ENCODE results near the gene GIPC1.
A peak's percentile ranks its signal among the peaks of the same experiment; 100 is the strongest.
"Not testable (repeated sequence)": the region's sequence is repeated elsewhere in the genome, so short reads cannot be mapped to it uniquely, and the experiment has no call there.

Gene GIPC1, protein sequence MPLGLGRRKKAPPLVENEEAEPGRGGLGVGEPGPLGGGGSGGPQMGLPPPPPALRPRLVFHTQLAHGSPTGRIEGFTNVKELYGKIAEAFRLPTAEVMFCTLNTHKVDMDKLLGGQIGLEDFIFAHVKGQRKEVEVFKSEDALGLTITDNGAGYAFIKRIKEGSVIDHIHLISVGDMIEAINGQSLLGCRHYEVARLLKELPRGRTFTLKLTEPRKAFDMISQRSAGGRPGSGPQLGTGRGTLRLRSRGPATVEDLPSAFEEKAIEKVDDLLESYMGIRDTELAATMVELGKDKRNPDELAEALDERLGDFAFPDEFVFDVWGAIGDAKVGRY
- total RNA-seq = 20.1 to 31.9 (median 29.1) reads per million in 4 donors

DNA sequence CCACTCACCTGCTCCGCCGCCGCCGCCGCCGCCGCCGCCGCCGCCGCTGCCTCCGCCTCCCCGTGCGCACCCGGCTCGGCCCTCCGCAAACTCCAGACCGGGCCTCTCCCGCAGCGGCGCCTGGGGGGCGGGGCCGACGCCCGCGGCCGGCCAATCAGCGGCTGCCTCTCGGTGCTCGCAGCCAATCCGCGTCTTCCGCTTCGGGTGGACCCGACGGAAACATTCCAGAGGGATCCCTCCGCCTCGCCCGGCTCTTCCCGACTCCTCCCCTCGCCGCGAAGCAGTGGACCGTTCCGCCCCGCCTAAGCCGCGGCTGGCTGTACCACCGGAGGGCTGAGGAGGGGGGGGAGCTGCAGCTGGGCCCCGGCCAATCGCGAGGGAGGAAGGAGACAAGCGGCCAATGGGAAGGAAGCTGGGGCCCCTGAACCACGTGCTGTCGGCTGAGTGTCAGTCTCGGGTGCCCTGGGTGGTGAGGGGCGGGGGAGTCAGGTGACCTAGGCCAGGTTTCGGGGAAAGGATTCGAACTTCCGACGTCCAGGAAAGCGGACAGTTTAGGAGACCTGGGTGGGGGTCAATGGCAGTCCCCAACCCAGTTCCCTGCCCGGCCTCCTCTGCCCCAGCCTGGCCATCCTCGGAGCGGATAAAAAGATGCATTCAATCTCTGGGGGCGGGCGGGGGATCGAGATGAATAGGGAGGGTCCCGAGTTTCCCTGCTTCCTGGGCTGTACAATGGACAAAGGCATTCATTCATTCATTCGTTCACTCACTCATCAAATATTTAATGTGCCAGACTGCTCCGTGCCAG, at the start of gene GIPC1:
GIPC1 (minus strand) TSS at position 99 of the 805 bp plus-strand sequence. CDS start 13,151 bp downstream, outside the sequence.
- DNase-seq = peak; percentile 66 to 80 (median 76)

DNA sequence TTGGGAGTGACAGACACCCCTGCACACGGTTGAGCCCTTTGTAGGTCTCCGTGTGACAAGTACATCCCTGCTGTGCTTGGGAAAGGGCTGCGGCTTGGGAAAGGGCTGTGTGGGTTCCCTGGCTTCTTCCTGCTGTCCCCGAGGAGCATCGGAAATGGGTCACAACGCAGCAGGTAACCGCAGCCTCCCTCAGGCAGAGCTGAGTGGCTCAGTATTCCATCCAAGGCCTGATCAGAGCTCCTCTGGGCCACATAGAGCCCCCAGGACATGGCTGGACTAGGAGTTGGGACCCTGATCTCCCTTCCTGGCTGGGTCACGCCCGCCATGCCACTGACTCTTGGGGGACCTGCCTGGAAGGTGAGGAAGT, 49.8 kb upstream of the GIPC1 start:
- DNase-seq = no peak

DNA sequence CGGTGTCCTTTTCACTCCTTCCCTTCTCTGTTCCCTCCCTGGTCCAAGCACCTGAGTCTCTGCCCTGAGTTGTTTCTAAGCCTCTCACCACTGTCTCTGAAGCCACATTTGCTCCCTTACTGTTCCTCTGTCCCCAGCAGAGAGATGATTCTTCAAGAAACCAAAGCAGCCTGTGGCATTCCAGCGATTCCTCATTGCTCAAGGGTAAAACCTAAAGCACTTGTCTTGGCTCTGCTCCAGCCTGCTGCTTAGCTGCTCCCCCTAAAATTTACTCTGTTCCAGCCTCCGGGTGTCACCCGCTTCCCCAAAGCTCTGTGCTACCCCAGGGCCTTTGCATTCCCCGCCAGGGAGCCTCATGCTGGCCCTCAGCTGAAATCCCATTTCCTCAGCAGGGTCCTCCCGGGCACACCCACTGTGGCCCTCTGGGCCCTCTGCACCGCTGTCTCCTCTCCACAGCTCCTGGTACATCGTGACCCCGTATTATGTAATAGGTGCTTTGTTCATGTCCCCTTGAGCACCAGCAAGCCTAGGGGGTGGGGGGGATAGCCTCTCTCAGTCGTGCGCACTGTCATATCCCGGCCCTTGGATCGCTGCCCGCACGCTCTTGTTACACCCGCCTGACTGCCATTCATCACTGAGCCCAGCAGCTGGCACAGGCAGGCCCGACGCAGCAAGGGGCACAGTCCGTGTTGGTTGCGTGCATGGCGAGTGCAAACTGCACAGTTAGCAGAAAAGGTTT, 49.2 kb upstream of the GIPC1 start:
- no peak for DNase-seq

DNA sequence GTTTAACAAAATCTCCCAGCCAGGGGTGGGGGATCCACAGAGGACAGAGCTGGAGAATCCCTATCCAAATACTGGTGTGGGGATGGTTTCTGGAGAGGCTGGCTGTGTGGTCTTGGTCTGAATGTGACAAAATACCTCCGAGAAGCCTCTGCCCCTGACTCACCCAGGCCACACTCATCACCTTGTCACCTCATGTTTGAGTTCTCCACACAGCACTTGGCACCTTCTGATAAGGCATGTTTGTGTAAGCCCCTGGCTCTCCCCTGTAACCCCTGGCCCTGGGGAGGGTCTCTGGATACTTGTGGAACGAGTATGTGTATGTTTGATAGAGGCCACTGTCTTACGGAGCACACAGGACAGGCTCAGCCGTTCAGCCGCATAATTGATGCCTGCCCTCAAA, 48.1 kb upstream of the GIPC1 start:
- no peak for DNase-seq

DNA sequence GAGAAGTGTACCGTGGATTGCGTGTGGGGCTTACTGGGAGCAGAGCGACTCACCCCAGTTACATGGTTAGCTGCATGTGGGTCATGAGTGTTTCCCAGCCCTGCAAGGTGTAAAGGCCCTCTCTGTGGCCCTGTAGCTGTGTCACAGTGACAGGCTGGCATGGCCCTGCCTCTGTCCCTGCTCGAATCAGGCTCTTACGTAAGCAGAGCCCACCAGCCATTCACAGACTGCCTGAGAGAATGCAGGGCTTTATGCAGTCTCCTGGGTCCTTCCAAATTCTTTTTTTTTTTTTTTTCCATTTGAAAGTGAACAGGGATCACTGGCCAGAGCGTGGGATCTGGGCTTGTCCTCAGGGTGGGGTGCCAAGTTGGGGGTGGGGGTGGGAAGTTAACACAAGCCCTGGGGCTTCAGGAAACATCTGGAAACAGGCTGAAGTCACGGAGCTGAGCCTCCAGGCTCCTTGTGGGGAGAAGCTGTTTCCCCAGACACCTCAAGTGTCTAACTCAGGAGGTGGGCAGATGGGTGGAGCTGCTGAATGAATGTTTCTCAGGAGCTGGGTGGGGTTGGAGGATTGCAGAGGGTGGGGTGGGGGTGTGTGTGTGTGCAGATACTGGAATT, 46.9 kb upstream of the GIPC1 start:
- no peak for DNase-seq

DNA sequence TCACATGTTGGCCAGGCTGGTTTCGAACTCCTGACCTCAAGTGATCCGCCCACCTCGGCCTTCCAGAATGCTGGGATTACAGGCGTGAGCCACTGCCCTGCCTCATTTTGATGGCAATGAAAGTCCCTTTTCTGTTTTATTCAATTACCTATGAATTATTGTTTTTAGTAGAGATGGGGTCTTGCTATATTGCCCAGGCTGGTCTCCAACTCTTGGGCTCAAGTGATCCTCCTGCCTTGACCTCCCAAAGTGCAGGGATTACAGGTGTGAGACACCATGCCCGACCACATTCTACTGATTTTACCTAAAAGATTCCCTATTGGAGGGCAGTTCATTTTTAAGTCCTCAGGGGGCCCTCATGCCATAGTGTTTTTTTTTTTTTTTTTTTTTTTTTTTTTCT, 46.1 kb upstream of the GIPC1 start:
- not testable (repeated sequence) for DNase-seq

DNA sequence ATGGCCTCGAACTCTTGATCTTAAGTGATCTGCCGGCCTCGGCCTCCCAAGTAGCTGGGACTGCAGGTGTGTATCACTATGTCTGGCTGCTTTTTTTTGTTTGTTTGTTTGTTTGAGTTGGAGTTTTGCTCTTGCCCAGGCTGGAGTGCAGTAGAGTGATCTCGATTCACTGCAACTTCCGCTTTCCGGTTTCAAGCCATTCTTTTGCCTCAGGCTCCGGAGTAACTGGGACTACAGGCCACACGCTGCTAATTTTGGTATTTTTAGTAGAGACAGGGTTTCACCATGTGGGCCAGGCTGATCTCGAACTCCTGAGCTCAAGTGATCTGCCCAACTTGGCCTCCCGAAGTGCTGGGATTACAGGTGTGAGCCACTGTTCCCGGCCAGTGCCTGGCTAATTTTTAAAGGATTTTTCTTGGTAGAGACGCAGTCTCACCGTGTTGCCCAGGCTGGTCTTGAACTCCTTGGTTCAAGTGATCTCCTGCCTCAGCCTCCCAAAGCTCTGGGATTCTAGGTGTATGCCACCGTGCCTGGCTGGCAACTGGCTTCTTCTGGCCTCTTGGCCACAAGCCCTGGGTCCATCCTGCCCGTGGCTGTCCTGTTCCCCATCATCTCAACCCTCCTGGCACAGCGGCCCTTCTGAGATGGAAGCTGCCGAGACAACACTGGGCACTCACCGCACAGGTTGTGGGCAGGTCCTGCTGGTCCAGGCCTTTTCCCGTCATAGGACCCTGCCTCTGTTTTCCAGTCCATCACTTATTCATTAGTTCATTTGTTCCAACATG, 45.0 kb upstream of the GIPC1 start:
- DNase-seq = no peak

DNA sequence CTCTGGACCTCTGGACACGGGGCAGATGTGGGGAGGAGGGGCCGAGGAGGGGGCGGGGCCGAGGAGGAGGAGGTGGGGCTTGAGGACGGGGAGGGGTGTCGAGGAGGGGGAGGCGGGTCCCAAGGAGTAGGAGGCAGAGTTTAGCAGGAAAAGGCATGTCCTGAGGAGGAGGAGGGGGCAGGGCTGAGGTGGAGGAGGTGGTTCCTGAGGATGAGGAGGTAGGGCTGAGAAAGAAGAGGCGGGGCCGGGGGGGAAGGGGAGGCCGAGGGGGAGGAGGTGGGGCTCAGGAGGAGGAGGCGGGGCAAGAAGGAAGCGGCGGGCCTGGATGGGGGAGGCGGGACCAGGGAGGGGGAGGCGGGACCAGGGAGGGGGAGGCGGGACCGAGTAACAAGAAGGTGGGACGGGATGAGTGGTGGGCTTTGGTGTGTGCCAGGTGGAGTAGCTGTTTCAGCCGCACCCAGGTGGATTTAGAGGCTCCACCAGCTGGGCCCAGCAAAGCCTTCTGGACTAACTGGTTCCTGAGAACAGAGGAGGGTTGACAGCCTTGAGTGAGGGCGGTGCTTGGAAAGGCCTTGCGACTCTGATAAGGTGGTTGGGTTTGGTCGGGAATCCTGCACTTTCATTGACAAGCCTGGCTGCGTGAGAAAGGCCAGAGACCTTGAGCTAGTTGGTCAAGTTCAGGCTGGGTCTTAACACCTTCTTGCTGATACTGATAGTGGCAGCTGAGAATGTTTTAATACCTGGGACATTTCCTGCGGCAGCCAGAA, 41.2 kb upstream of the GIPC1 start:
- DNase-seq = peak in 3 of 5 donors; percentile 29 to 67 (median 29)

DNA sequence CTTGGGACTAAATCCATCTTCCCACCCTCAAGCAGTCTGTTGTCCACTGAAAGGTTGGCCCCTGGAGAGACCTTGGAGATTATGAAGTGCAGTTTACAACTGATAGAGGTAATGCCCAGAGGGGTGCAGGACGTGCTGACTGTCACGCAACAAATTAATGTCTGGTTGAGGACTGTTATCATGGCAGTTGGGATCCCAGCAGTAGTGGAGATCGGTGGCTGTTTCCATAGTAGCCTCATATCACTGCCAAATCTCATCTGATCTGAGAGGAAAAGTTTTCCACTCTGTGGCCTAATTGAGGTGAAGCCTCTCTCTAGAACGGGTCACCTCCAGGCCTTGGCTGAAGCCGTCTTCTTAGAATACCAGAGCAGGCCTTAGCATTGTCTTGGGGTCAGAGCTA, 37.5 kb upstream of the GIPC1 start:
- DNase-seq = no peak

DNA sequence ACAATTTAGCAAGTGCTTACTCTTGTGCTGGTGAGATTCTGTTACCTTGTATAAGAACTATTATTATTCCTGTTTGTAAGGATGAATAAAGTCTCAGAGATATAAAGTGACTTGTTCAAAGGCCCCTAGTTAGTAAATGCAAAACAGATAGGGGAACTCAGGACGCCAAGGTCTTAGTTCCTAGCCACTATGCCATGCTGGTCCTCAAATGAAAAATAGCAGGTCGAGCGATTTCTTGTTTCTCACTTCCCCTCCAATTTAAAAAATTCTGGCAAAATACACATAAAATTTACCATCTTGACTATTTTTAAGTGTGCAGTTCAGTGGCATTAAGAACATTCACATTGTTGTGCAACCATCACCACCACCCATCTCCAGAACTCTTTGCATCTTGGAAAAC, 34.6 kb upstream of the GIPC1 start:
- no peak for DNase-seq

DNA sequence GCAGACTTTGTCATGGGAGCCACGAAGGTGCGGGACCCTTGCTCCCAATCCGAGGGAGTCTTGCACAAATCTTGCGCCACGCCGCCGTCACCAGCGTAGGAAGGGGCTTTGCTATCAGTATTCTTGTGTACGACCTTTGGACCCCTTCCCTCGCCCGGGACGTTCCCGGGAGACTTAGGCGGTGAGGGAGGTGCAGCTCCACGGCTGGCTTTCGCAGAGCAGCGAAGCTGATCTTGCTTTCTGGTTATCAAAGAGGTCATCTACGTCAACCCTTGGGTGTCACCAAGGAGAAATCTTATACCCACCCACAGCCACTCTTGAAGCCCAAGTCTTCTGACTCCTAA, 34.0 kb upstream of the GIPC1 start:
- DNase-seq = no peak

DNA sequence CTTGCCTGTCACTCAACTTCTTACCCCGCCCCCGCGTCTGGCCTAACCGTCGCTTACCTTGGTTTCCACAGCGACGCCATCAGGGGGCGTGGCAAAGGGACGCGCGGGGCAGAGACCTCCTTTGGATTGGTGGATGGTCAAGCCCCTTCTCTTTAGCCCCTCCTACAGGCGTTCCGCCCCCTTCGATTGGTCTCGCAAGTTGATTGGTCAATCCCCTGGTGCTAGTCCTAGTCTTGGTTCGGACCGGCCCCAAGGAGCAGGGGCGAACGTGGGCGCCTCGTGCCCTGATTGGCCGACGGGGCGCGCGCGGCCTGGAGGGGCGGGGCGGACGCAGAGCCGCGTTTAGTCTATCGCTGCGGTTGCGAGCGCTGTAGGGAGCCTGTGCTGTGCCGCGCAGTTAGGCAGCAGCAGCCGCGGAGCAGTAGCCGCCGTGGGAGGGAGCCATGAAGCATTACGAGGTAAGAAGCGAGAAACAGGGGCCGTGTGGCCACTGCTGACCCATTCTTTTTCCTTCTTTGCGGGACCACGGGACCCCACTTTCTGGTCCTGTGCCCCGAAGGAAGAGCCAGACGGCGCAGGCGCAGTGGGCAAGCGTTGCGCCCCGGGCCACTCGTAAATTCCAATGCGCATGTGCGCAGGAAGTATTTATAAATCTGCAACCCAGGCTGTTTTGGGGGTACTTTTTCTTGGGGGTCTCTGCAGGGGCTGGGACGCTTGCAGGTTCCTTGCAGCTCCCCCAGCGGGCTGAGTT, 33.5 kb upstream of the GIPC1 start, which contains the start of gene TECR:
TECR (plus strand) TSS at position 341 of the 751 bp plus-strand sequence; CDS start at position 444, 103 bp downstream.
- DNase-seq = peak; percentile 98 to 100 (median 100)

DNA sequence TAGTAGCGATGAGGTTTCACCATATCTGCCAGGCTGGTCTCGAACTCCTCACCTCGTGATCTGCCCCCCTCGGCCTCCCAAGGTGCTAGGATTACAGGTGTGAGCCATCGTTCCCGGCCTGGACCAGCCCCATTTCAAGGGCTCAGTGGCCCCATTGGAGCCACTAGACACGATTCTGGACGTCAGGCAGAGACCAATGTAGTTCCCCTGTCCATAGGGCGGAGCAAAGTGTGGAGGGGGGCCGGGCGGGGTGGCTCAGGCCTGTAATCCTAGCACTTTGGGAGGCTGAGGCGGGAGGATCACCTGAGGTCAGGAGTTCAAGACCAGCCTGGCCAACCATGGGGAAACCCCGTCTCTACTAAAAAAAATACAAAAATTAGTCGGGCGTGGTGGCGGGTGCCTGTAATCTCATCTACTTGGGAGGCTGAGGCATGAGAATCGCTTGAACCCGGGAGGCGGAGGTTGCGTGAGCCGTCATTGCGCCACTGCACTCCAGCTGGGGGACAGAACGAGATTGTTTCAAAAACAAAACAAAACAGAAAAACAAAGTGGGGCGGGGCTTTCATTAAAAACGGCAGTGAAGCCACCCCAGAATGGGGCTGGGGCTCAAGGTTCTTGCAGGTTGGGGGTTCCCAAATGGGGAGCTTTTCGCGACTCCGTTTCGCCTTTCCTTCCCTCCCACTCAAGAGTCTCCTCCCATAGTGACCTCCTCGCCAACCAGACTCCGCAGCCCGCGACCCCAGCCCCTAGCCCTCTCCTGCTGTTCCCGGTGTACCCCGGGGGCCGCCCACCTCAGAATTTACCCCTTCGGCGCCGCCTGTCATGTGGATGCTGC, 32.7 kb upstream of the GIPC1 start:
- DNase-seq = no peak

DNA sequence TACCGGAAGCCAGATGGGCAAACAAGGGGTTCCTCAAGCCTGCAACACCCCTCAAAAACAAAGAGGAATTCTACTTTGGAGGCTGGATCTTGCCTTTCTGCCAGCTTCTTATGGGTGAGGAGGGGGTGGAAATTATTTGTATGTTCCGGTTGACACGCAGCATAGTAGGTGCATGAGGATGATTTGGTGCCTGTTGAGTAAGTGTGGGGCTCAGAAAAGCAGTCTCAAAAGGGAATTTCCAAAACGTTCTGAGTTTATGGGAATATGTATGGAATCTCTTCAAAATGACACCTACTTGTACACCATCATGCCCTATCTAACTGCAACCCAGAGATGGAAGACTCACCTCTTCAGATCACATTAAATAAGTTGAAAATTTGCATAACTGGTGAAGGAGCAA, 30.5 kb upstream of the GIPC1 start:
- DNase-seq = no peak

DNA sequence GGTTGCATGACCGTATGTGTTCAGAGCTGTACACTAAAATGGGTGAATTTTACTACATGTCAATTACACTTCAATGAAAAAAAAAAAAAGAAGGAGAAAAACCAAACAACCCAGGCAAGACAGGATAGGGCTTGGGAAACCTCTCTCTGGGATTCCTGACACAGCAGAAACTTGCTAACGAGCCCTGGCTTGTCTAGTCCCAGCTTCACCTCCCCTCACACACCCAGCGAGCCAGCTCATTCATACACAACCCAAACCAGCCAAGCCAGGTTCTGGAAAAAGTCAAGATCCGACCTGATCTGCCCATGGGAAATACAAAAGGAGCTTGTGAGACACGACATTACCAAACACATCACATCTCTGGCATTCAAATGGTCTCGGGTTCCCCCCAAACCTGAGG, 29.8 kb upstream of the GIPC1 start:
- DNase-seq = no peak

DNA sequence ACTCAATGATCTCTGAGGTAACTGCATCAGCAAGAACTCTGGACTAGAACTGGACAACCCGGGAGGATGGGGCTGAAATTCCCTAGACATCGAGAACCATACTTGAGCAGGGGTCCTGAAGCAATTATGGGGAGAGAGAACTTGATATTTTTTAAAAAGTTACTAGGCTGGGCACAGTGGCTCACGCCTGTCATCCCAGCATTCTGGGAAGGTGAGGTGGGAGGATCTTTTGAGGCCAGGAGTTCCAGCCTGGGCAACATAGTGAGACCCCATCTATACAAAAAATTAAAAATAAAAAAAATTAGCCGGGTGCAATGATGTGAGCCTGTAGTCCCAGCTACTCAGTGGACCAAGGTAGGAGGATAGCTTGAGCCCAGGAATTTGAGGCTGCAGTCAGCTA, 24.6 kb upstream of the GIPC1 start:
- no peak for DNase-seq

DNA sequence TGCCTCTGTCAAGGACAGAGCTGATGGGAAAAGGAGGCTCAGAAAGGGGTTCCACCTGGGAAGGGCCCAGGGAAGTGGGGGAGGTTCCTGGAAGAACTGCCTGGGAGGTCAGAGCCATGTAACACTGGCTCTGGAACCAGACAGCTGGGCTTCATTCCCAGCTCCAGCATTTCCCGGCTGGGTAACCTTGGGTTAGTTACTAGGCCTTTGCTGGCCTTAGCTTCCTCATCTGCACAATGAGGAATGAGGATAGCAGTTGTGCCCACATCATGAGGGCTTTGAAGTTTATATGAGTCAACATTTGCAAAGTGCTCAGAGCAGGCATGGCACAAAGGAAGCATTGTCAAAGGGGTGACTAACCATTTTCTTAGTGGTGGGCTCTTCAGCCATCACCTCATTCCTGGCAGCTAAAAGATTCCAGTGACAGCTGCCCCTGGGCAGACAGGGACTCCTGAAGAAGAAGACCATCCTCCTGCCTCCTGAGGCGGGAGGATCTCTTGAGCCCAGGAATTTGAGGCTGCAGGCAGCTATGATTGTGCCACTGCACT, 24.0 kb upstream of the GIPC1 start:
- no peak for DNase-seq

DNA sequence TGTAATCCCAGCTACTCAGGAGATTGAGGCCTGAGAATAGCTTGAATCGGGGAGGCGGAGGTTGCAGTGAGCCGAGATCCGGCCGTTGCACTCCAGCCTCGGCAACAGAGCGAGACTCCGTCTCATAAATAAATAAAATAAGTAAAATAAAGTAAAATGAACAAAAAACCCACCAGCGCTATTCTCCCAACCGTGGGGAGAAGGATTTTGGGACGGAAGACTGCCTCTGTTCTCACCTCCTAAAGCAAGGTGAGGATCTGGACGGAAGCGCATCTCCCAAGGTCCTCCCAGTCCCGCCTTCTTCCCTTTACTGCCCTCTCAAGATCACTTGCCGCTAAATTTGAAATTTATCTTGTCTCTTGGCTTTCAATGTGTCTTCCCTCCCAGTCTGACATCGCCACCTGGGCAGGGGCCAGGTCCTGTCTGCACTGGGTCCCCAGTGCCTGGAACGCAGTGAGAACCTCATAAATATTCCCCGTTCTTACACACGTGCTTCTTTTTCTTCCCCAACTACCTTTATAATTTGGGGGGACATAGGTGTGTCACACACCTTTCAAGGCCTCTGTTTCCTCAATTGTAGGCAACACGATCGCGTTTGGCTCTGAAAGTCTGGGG, 23.4 kb upstream of the GIPC1 start:
- no peak for DNase-seq
